Skeletal muscle satellite cell (primary cell): ENCODE data around the gene MYO16.

ENCODE experiments used
- H3K27me3 ChIP-seq: 2 replicates; pipeline ENCODE4 v1.7.0; 2013; ENCODE audit warnings: low read length; ENCODE audit not compliant: control insufficient read depth, insufficient read depth
- H3K36me3 ChIP-seq: 2 replicates; pipeline ENCODE4 v1.7.0; 2013; ENCODE audit warnings: mild to moderate bottlenecking, control low read depth, low read length; ENCODE audit not compliant: insufficient read depth
- H3K4me1 ChIP-seq: 2 replicates; pipeline ENCODE4 v1.7.0; 2013; ENCODE audit warnings: low read length; ENCODE audit not compliant: control insufficient read depth, insufficient read depth
- H3K4me2 ChIP-seq: 2 replicates; pipeline ENCODE4 v1.7.0; 2013; ENCODE audit warnings: mild to moderate bottlenecking, low read length
- H3K4me3 ChIP-seq: 2 replicates; pipeline ENCODE4 v1.7.0; 2013; ENCODE audit warnings: low read length
- H3K9ac ChIP-seq: 2 replicates; pipeline ENCODE4 v1.7.0; 2013; ENCODE audit warnings: mild to moderate bottlenecking, low read depth, low read length, moderate library complexity
- H3K9me3 ChIP-seq: replicated peaks from 2 replicates; pipeline ENCODE4 v1.7.0; 2013; ENCODE audit warnings: mild to moderate bottlenecking, control low read depth, low read length

Gene MYO16

GRCh38 chr13:108924541-108924940 is 295.1 kb downstream of the MYO16 start:
- Histone ChIP-seq H3K4me3 (no peak overlapping the region), H3K36me3 (no peaks in the 10 kb centered on the region), H3K4me1 (peaks cover 5% of the 10 kb centered on the region), H3K4me2 (no peak overlapping the region), H3K27me3 (peaks cover 42% of the 10 kb centered on the region), H3K9me3 (no peaks in the 10 kb centered on the region), H3K9ac (no peak overlapping the region)

GRCh38 chr13:108925070-108925469 is 295.7 kb downstream of the MYO16 start:
- Histone ChIP-seq H3K4me3 (no peak overlapping the region), H3K4me1 (no peaks in the 10 kb centered on the region)

GRCh38 chr13:108926862-108927261 is 297.5 kb downstream of the MYO16 start:
- no peak overlapping the region for H3K9ac ChIP-seq
- no peak overlapping the region for H3K4me2 ChIP-seq
- peaks cover 59% of the 10 kb centered on the region for H3K27me3 ChIP-seq
- no peak overlapping the region for H3K4me3 ChIP-seq
- H3K36me3 ChIP-seq: no peaks in the 10 kb centered on the region
- no peaks in the 10 kb centered on the region for H3K9me3 ChIP-seq
- H3K4me1 ChIP-seq: no peaks in the 10 kb centered on the region

More at GRCh38 chr13:108925070-108925469, 295.7 kb downstream of the MYO16 start:
- peaks cover 48% of the 10 kb centered on the region for H3K27me3 ChIP-seq
- H3K36me3 ChIP-seq: no peaks in the 10 kb centered on the region
- H3K9me3 ChIP-seq: no peaks in the 10 kb centered on the region
- H3K9ac ChIP-seq: no peak overlapping the region
- no peak overlapping the region for H3K4me2 ChIP-seq

- H3K9me3 ChIP-seq: no peaks in the 10 kb centered on the region
- H3K4me2 ChIP-seq: no peak overlapping the region
- peaks cover 60% of the 10 kb centered on the region for H3K27me3 ChIP-seq
- H3K4me1 ChIP-seq: no peaks in the 10 kb centered on the region
- no peak overlapping the region for H3K4me3 ChIP-seq
- H3K36me3 ChIP-seq: no peaks in the 10 kb centered on the region
- no peak overlapping the region for H3K9ac ChIP-seq
Measured at GRCh38 chr13:108927615-108928014, 298.2 kb downstream of the MYO16 start.

GRCh38 chr13:108929532-108930206 is 300.3 kb downstream of the MYO16 start:
- Histone ChIP-seq H3K36me3 (no peaks in the 10 kb centered on the region), H3K9ac (no peak overlapping the region), H3K4me3 (no peak overlapping the region), H3K4me1 (no peaks in the 10 kb centered on the region), H3K27me3 (peaks cover 61% of the 10 kb centered on the region), H3K4me2 (no peak overlapping the region), H3K9me3 (no peaks in the 10 kb centered on the region)

- H3K4me2 ChIP-seq: no peak overlapping the region
- H3K9me3 ChIP-seq: no peaks in the 10 kb centered on the region
Measured at GRCh38 chr13:108932196-108932595, 302.8 kb downstream of the MYO16 start.

GRCh38 chr13:108933061-108933460 is 303.6 kb downstream of the MYO16 start:
- no peaks in the 10 kb centered on the region for H3K4me1 ChIP-seq
- no peak overlapping the region for H3K4me3 ChIP-seq
- peaks cover 74% of the 10 kb centered on the region for H3K27me3 ChIP-seq
- no peaks in the 10 kb centered on the region for H3K36me3 ChIP-seq
- H3K9me3 ChIP-seq: no peaks in the 10 kb centered on the region
- no peak overlapping the region for H3K4me2 ChIP-seq
- H3K9ac ChIP-seq: no peak overlapping the region

More at GRCh38 chr13:108932196-108932595, 302.8 kb downstream of the MYO16 start:
- H3K9ac ChIP-seq: no peak overlapping the region
- H3K27me3 ChIP-seq: peaks cover 73% of the 10 kb centered on the region
- no peak overlapping the region for H3K4me3 ChIP-seq
- no peaks in the 10 kb centered on the region for H3K36me3 ChIP-seq
- no peaks in the 10 kb centered on the region for H3K4me1 ChIP-seq

GRCh38 chr13:108938155-108938554 is 308.7 kb downstream of the MYO16 start:
- Histone ChIP-seq H3K9me3 (no peaks in the 10 kb centered on the region), H3K36me3 (no peaks in the 10 kb centered on the region), H3K9ac (no peak overlapping the region), H3K4me2 (no peak overlapping the region), H3K4me1 (no peaks in the 10 kb centered on the region), H3K27me3 (peaks cover 53% of the 10 kb centered on the region), H3K4me3 (no peak overlapping the region)

- no peak overlapping the region for H3K4me2 ChIP-seq
- H3K9me3 ChIP-seq: no peaks in the 10 kb centered on the region
- H3K36me3 ChIP-seq: no peaks in the 10 kb centered on the region
- no peak overlapping the region for H3K4me3 ChIP-seq
- H3K4me1 ChIP-seq: no peaks in the 10 kb centered on the region
- H3K9ac ChIP-seq: no peak overlapping the region
- H3K27me3 ChIP-seq: peaks cover 38% of the 10 kb centered on the region
Measured at GRCh38 chr13:108940121-108940520, 310.7 kb downstream of the MYO16 start.

- Histone ChIP-seq H3K4me2 (no peak overlapping the region), H3K4me3 (no peak overlapping the region), H3K9me3 (no peaks in the 10 kb centered on the region), H3K27me3 (peaks cover 3% of the 10 kb centered on the region), H3K4me1 (no peaks in the 10 kb centered on the region), H3K9ac (no peak overlapping the region), H3K36me3 (no peaks in the 10 kb centered on the region)
Measured at GRCh38 chr13:108943842-108944241, 314.4 kb downstream of the MYO16 start.

GRCh38 chr13:108944760-108945159 is 315.3 kb downstream of the MYO16 start:
- H3K4me2 ChIP-seq: no peak overlapping the region
- H3K9ac ChIP-seq: no peak overlapping the region
- no peaks in the 10 kb centered on the region for H3K27me3 ChIP-seq
- H3K4me3 ChIP-seq: no peak overlapping the region
- H3K36me3 ChIP-seq: no peaks in the 10 kb centered on the region
- no peaks in the 10 kb centered on the region for H3K4me1 ChIP-seq
- no peaks in the 10 kb centered on the region for H3K9me3 ChIP-seq

GRCh38 chr13:108947551-108948030 is 318.2 kb downstream of the MYO16 start:
- H3K36me3 ChIP-seq: no peaks in the 10 kb centered on the region
- no peaks in the 10 kb centered on the region for H3K9me3 ChIP-seq
- no peak overlapping the region for H3K4me2 ChIP-seq

More at GRCh38 chr13:108947551-108948030, 318.2 kb downstream of the MYO16 start:
- Histone ChIP-seq H3K4me1 (no peaks in the 10 kb centered on the region), H3K27me3 (no peaks in the 10 kb centered on the region), H3K9ac (no peak overlapping the region), H3K4me3 (no peak overlapping the region)
